MCF 10A (cell line): ENCODE results near the gene PTCH1. TPM values are rescaled to one million over a fixed set of nuclear protein-coding genes. Genes with fewer than 3 reads are reported as not detected.

Experiments
- BruUV-seq: library from RNA; stranded (reverse); fragments of 400-500 nt; replicated peaks from 2 replicates; lab custom pipeline; 2021; lab: Mats Ljungman, UMichigan
- CTCF ChIA-PET: fragments of 300-600 bp; sonication (Branson Sonifier 250); formaldehyde crosslinking; extraction: SDS; loops from one replicate; lab custom pipeline; 2021; ENCODE audit warnings: antibody characterized with exemption, inconsistent platforms; lab: Yijun Ruan, JAX
- POLR2A ChIA-PET: fragments of 300-600, 350-650 bp; sonication (Branson Sonifier 250); formaldehyde crosslinking; extraction: SDS; loops from one replicate; lab custom pipeline; 2020; ENCODE audit warnings: antibody characterized with exemption, inconsistent platforms; lab: Yijun Ruan, JAX
- DNase-seq: peaks from one replicate; pipeline ENCODE4 v3.0.0-alpha.2; 2018; ENCODE audit not compliant: unreplicated experiment
- H3K27ac Mint-ChIP-seq: one replicate; pipeline ENCODE4 v1.8.0; 2022; ENCODE audit warnings: mild to moderate bottlenecking, low read depth, mixed read lengths; ENCODE audit not compliant: unreplicated experiment
- H3K27me3 Mint-ChIP-seq: one replicate; pipeline ENCODE4 v1.8.0; 2022; ENCODE audit warnings: mixed read lengths; ENCODE audit not compliant: insufficient read depth, unreplicated experiment
- H3K36me3 Mint-ChIP-seq: one replicate; pipeline ENCODE4 v1.8.0; 2022; ENCODE audit warnings: mild to moderate bottlenecking, moderate library complexity, mixed read lengths; ENCODE audit not compliant: insufficient read depth, unreplicated experiment
- H3K4me1 Mint-ChIP-seq: one replicate; pipeline ENCODE4 v1.8.0; 2022; ENCODE audit warnings: mixed read lengths; ENCODE audit not compliant: insufficient read depth, unreplicated experiment
- H3K4me3 Mint-ChIP-seq: one replicate; pipeline ENCODE4 v1.8.0; 2022; ENCODE audit warnings: mild to moderate bottlenecking, moderate library complexity, mixed read lengths; ENCODE audit not compliant: unreplicated experiment
- H3K9me3 Mint-ChIP-seq: one replicate; pipeline ENCODE4 v1.8.0; 2022; ENCODE audit warnings: mixed read lengths; ENCODE audit not compliant: unreplicated experiment
- CTCF ChIP-seq: fragments of 200-600 bp; IDR thresholded peaks from one replicate; pipeline ENCODE4 v1.8.0; 2022; ENCODE audit warnings: antibody characterized with exemption, mild to moderate bottlenecking; ENCODE audit not compliant: unreplicated experiment
- intact Hi-C: fragments of 100-400 bp; cut with micrococcal nuclease; formaldehyde crosslinking; loops from 2 replicates; pipeline ENCODE4 v1.14.1; 2022
- total RNA-seq: library from RNA; stranded (reverse); gene quantifications from 2 replicates; pipeline ENCODE4 v1.2.3, GENCODE V29; 2022

Gene PTCH1
- total RNA-seq, 1 experiment from 2014 or later, result 3.6 TPM

DNA sequence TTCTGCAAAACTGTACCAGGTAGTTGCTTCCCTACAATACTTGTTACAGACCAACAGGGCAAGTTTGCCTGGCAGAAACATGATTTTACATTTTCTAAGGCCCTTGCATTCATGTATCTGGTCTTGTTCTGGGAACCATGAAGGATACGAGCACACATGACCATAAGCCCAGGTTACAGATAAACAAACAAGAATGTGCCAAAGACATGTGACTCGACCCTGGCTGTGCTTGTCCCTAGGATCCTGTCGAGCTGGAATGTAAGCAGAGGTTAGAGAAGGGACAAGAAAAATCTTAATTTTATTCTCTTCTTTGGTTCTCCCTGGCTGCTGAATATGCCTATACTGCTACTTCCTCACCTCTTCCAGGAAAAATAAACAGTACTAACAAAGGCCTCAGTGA lies 32.5 kb downstream of the PTCH1 start:
- no peak for DNase-seq
- intact Hi-C loops, result no loop called here
- Mint-ChIP-seq H3K4me1 (no peaks in the 10 kb centered on the region), H3K27me3 (no peaks in the 10 kb centered on the region), H3K27ac (no peak overlapping the region), H3K4me3 (no peak overlapping the region), H3K36me3 (peaks cover 4% of the 10 kb centered on the region), H3K9me3 (no peaks in the 10 kb centered on the region)
- ChIA-PET CTCF (no interaction called here), POLR2A (interaction anchor here (0.6 kb wide), 1 partner anchor 199 kb away, joined by 4 read pairs; no protein-coding TSS in a partner anchor)
- BruUV-seq, result no TSS peak
- TF ChIP-seq CTCF, result no peak

- BruUV-seq, result no TSS peak
- CTCF ChIA-PET, result interaction anchor here (0.6 kb wide), 1 partner anchor 12 kb away, joined by 6 read pairs; no protein-coding TSS in a partner anchor
- intact Hi-C loops, result no loop called here
- Mint-ChIP-seq H3K27ac (peak overlapping the region; percentile 28), H3K36me3 (peaks cover 12% of the 10 kb centered on the region), H3K4me1 (no peaks in the 10 kb centered on the region), H3K9me3 (no peaks in the 10 kb centered on the region), H3K4me3 (no peak overlapping the region), H3K27me3 (no peaks in the 10 kb centered on the region)
- no peak for TF ChIP-seq CTCF
- no peak for DNase-seq
- POLR2A ChIA-PET, result no interaction called here
These were observed 33.3 kb downstream of the PTCH1 start for GRCh38 chr9:95483431-95483830.

DNA sequence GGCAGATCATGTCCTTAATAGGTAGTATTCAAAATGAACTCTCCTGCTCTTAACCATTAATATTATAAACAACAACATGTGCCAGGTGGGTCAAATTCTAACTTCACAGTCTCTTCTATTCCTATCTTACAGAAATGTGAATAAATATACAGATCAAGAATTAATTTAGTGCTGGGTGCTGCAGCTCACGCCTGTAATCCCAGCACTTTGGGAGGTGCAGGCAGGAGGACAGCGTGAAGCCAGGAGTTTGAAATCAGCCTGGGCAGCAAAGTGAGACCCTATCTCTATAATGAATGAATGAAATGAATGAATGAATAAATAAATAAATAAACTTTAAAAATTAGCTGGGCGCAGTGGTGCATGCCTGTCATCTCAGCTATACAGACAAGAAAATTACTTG lies 34.1 kb downstream of the PTCH1 start:
- Mint-ChIP-seq H3K27me3 (no peaks in the 10 kb centered on the region), H3K4me3 (no peak overlapping the region), H3K27ac (no peak overlapping the region), H3K36me3 (peaks cover 14% of the 10 kb centered on the region), H3K4me1 (no peaks in the 10 kb centered on the region), H3K9me3 (no peaks in the 10 kb centered on the region)
- no peak for TF ChIP-seq CTCF
- intact Hi-C loops, result no loop called here
- no TSS peak for BruUV-seq
- CTCF ChIA-PET, result interaction anchor here (0.5 to 0.7 kb wide), 3 partner anchors 22 to 793 kb away, joined by 3 to 5 read pairs (median 3); no protein-coding TSS in a partner anchor
- DNase-seq, result no peak
- POLR2A ChIA-PET, result no interaction called here

DNA sequence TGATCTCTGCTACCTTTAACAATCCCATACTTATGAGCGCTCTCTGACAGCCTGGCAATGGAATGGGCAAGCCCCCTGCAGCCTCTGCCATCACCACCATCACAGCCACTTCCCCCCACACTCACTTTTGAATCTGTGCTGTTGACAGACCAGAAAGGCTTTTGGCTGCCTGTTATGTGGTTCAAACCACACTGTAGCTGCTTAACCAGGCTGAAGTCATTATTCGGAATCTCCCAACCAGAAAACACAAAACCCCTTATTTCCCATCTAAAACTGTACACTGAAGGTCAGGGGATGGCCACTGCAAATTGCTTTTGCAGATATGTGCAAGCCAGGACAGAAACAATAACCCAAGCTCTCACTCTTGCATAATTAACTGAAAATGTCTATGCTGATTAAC lies 35.8 kb downstream of the PTCH1 start:
- ChIA-PET CTCF (no interaction called here), POLR2A (no interaction called here)
- no peak for TF ChIP-seq CTCF
- Mint-ChIP-seq H3K4me3 (no peak overlapping the region), H3K27me3 (no peaks in the 10 kb centered on the region), H3K27ac (no peak overlapping the region), H3K9me3 (no peaks in the 10 kb centered on the region), H3K4me1 (no peaks in the 10 kb centered on the region), H3K36me3 (peaks cover 18% of the 10 kb centered on the region)
- intact Hi-C loops, result no loop called here
- no peak for DNase-seq
- BruUV-seq, result no TSS peak
